Activated CD4-positive, CD25-positive, alpha-beta regulatory T cell treated with anti-CD3 and anti-CD28 coated beads, Interleukin-2, amount 50 U/mL, for 16 hours (primary cell): ENCODE results near the gene SPTBN4.
"Not testable (repeated sequence)": the region's sequence is repeated elsewhere in the genome, so short reads cannot be mapped to it uniquely, and the experiment has no call there.

Experiments
- DNase-seq: peaks from one replicate; pipeline ENCODE4 v3.0.0-alpha.2; 2020; ENCODE audit warnings: low read depth, low spot score

SPTBN4 gene

GRCh38 chr19:40586611-40587010, 119.8 kb downstream of the SPTBN4 start:
- DNase-seq = no peak

GRCh38 chr19:40588110-40588854, 121.5 kb downstream of the SPTBN4 start:
- no peak for DNase-seq

GRCh38 chr19:40588926-40589569, 122.2 kb downstream of the SPTBN4 start:
- no peak for DNase-seq

GRCh38 chr19:40589591-40590429, 123.0 kb downstream of the SPTBN4 start:
- DNase-seq = no peak

- no peak for DNase-seq
Measured at GRCh38 chr19:40590464-40591265, 123.9 kb downstream of the SPTBN4 start.

GRCh38 chr19:40591724-40592123, 124.9 kb downstream of the SPTBN4 start:
- DNase-seq = not testable (repeated sequence)

GRCh38 chr19:40592170-40592569, 125.4 kb downstream of the SPTBN4 start:
- no peak for DNase-seq

- no peak for DNase-seq
Measured at GRCh38 chr19:40594255-40594654, 127.5 kb downstream of the SPTBN4 start.

GRCh38 chr19:40594657-40595091, 127.9 kb downstream of the SPTBN4 start:
- DNase-seq = no peak

GRCh38 chr19:40596608-40597328, 130.0 kb downstream of the SPTBN4 start:
- DNase-seq = no peak

- DNase-seq = no peak
Measured at GRCh38 chr19:40597329-40597838, 130.6 kb downstream of the SPTBN4 start.

GRCh38 chr19:40598121-40598917, 131.5 kb downstream of the SPTBN4 start:
- peak; percentile 68 for DNase-seq

GRCh38 chr19:40598918-40599307, 132.1 kb downstream of the SPTBN4 start:
- no peak for DNase-seq

- no peak for DNase-seq
Measured at GRCh38 chr19:40599331-40599901, 132.6 kb downstream of the SPTBN4 start.

GRCh38 chr19:40599902-40600569, 133.2 kb downstream of the SPTBN4 start:
- no peak for DNase-seq

- DNase-seq = no peak
Measured at GRCh38 chr19:40600570-40601133, 133.9 kb downstream of the SPTBN4 start.

GRCh38 chr19:40601134-40601974, 134.6 kb downstream of the SPTBN4 start, which contains the start of gene LTBP4:
TSS of gene LTBP4 (plus strand) at chr19:40601369. CDS start at chr19:40601388, 19 bp downstream.
- no peak for DNase-seq

GRCh38 chr19:40603071-40603388, 136.2 kb downstream of the SPTBN4 start:
- DNase-seq = no peak
